Measurements from ENCODE around the gene ALPG. TPM values are rescaled to one million over a fixed set of nuclear protein-coding genes. Genes with fewer than 3 reads are reported as not detected.
"Not testable (repeated sequence)": the region's sequence is repeated elsewhere in the genome, so short reads cannot be mapped to it uniquely, and the experiment has no call there.

Gene ALPG
- total RNA-seq, 2 donors from 2014 or later = not detected

DNA sequence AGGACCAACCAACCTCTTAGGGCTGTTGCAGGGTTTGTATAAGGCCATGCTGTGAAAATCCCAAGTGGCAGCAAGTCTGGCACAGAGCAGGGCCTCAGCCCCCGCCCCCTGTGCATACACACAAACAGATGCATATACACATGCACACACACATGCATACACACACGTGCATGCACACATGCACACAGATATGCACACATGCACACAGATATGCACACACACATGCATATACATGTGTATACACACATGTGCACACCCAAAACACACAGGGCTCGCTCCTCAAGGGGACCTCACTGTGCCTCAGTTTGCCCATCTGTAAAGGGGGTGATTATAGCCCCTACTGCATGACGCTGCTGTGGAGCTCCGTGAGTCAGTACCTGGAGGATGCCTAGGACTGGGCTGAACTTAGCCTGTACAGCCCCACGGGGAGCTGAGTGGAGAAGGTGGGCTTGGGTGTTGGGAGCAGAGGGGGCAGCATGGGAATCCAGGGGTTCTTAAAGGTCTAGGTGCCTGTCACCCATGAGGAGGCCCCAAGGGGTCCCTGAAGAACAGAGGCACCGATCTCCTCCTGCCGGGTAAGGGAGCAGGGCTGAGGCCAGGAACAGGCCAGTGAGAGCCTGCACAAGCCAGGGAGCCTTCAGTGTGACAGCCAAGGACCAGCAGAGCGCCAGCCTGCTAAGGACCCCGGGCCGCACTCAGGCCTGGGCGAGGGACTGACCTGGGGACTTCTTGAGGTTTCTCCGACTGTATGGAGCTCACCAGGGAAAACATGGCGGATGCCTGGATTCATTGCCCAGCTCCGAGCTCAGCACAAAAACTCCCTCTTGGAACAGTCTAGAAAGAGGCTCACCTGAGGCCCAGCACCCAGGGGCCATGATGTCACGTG is 25.3 kb downstream of the ALPG start:
- no peak for DNase-seq
- no peak overlapping the region for H3K9ac ChIP-seq (ENCODE audit: extremely low read depth, low read length, poor library complexity, severe bottlenecking)
- no peak overlapping the region for H3K27ac ChIP-seq (ENCODE audit: low read depth, low read length)
- H3K4me1 Mint-ChIP-seq = peaks cover 11% of the 10 kb centered on the region
- TF ChIP-seq, protein P1, sequence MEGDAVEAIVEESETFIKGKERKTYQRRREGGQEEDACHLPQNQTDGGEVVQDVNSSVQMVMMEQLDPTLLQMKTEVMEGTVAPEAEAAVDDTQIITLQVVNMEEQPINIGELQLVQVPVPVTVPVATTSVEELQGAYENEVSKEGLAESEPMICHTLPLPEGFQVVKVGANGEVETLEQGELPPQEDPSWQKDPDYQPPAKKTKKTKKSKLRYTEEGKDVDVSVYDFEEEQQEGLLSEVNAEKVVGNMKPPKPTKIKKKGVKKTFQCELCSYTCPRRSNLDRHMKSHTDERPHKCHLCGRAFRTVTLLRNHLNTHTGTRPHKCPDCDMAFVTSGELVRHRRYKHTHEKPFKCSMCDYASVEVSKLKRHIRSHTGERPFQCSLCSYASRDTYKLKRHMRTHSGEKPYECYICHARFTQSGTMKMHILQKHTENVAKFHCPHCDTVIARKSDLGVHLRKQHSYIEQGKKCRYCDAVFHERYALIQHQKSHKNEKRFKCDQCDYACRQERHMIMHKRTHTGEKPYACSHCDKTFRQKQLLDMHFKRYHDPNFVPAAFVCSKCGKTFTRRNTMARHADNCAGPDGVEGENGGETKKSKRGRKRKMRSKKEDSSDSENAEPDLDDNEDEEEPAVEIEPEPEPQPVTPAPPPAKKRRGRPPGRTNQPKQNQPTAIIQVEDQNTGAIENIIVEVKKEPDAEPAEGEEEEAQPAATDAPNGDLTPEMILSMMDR (conservative IDR thresholded peaks at IDR 0.05) = no peak
- no peak overlapping the region for H3K4me3 Mint-ChIP-seq
- H3K4me3 ChIP-seq (ENCODE audit: low read length) = no peak overlapping the region
- 93 to 94% methylated on average over 14 to 16 of the region's 16 CpGs for WGBS, 2 experiments (ENCODE audit: insufficient coverage in 1 of 2, insufficient read length in 1 of 2)
- no peaks in the 10 kb centered on the region for H3K27me3 ChIP-seq (ENCODE audit: control insufficient read depth, insufficient read depth, low read length, poor library complexity, severe bottlenecking)
- no peaks in the 10 kb centered on the region for H3K36me3 ChIP-seq (ENCODE audit: control insufficient read depth, insufficient read depth, low read length)
- peaks cover 11% of the 10 kb centered on the region for H3K27me3 Mint-ChIP-seq (ENCODE audit: insufficient read depth)
- no peaks in the 10 kb centered on the region for H3K4me1 ChIP-seq (ENCODE audit: control insufficient read depth, insufficient read depth, low read length)
- H3K27ac Mint-ChIP-seq = no peak overlapping the region
- H3K9me3 Mint-ChIP-seq = no peaks in the 10 kb centered on the region
- H3K36me3 Mint-ChIP-seq (ENCODE audit: low read depth) = no peaks in the 10 kb centered on the region
- H3K9me3 ChIP-seq (ENCODE audit: control insufficient read depth, low read length) = no peaks in the 10 kb centered on the region

DNA sequence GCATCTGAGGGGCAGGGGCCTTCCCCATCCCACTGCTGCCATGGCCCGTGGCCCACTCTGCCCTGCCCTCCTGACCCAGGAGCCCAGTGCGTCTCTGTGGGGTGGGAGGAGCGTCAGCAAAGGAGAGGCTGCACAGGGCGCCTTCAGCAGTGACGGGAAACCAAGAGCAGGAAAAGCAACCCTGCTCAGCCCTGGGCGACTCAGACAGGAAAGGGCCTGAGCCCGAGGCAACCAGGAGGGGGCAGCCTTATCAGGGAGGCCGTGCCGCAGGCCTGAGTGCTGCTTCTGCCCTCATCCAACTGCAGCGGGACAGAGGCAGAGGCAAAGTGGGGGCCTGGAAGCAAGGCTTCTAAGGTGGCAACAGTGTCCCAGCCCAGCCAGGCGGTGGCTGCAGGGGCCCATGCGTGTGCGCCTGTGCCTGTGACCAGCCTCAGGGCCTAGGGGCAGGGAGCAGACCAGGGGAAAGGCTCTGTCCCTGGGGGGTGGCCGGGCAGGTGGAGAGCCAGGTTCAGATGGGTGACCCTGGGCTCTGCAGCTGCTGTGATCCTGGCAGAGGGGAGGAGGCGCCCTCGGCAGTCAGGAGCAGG is 26.0 kb downstream of the ALPG start:
- no peak overlapping the region for H3K4me3 ChIP-seq (ENCODE audit: low read length)
- no peaks in the 10 kb centered on the region for H3K36me3 ChIP-seq (ENCODE audit: control insufficient read depth, insufficient read depth, low read length)
- no peaks in the 10 kb centered on the region for H3K36me3 Mint-ChIP-seq (ENCODE audit: low read depth)
- H3K27ac Mint-ChIP-seq = no peak overlapping the region
- peaks cover 14% of the 10 kb centered on the region for H3K27me3 Mint-ChIP-seq (ENCODE audit: insufficient read depth)
- no peaks in the 10 kb centered on the region for H3K27me3 ChIP-seq (ENCODE audit: control insufficient read depth, insufficient read depth, low read length, poor library complexity, severe bottlenecking)
- no peak overlapping the region for H3K4me3 Mint-ChIP-seq
- H3K4me1 ChIP-seq (ENCODE audit: control insufficient read depth, insufficient read depth, low read length) = no peaks in the 10 kb centered on the region
- no peak overlapping the region for H3K9ac ChIP-seq (ENCODE audit: extremely low read depth, low read length, poor library complexity, severe bottlenecking)
- H3K4me1 Mint-ChIP-seq = peaks cover 11% of the 10 kb centered on the region
- no peaks in the 10 kb centered on the region for H3K9me3 Mint-ChIP-seq
- TF ChIP-seq, protein P1 (conservative IDR thresholded peaks at IDR 0.05) = peak; percentile 79
- no peak overlapping the region for H3K27ac ChIP-seq (ENCODE audit: low read depth, low read length)
- H3K9me3 ChIP-seq (ENCODE audit: control insufficient read depth, low read length) = no peaks in the 10 kb centered on the region
- peak; percentile 93 for DNase-seq
- 79 to 82% methylated on average over 8 to 16 of the region's 16 CpGs for WGBS, 2 experiments (ENCODE audit: insufficient coverage in 1 of 2, insufficient read length in 1 of 2)

DNA sequence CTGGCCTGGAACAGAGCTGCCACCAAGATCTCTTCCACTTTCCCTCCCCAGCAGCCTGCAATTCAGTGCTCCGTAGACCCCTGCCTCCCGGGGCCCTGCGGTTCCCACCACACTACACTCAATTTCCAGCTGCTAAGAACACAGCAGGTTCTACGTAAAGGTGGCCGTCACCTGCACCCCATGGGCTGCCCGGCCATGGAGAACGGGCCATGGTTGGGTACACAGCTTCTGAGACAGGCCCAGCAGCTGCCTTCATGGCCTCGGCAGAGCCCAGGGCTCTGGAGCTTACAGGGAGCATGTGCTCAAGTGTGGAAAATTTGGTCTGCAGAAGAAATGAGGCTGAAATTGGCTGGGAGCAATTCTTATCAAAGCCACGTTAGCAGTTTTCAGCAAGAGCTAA is 27.0 kb downstream of the ALPG start:
- peak; percentile 50 for DNase-seq
- not testable (repeated sequence) for H3K4me3 ChIP-seq (ENCODE audit: low read length); H3K4me3 Mint-ChIP-seq; H3K4me1 ChIP-seq (ENCODE audit: control insufficient read depth, insufficient read depth, low read length); H3K9me3 Mint-ChIP-seq; H3K9ac ChIP-seq (ENCODE audit: extremely low read depth, low read length, poor library complexity, severe bottlenecking); H3K27ac ChIP-seq (ENCODE audit: low read depth, low read length); H3K27me3 ChIP-seq (ENCODE audit: control insufficient read depth, insufficient read depth, low read length, poor library complexity, severe bottlenecking); H3K36me3 ChIP-seq (ENCODE audit: control insufficient read depth, insufficient read depth, low read length); H3K36me3 Mint-ChIP-seq (ENCODE audit: low read depth); H3K9me3 ChIP-seq (ENCODE audit: control insufficient read depth, low read length); H3K27ac Mint-ChIP-seq
- whole genome bisulfite sequencing, 2 experiments (ENCODE audit: insufficient coverage in 1 of 2, insufficient read length in 1 of 2) = 91 to 93% methylated on average over 3 to 8 of the region's 9 CpGs
- H3K4me1 Mint-ChIP-seq = peaks cover 11% of the 10 kb centered on the region
- peaks cover 20% of the 10 kb centered on the region for H3K27me3 Mint-ChIP-seq (ENCODE audit: insufficient read depth)
